Measurements from ENCODE around the gene TRMT112. TPM values are rescaled to one million over a fixed set of nuclear protein-coding genes. Genes with fewer than 3 reads are reported as not detected.

TRMT112 gene
- total RNA-seq, 2 donors from 2014 or later, result 171 to 203 TPM

GRCh38 chr11:64267207-64267945 is 50.0 kb downstream of the TRMT112 start:
- Mint-ChIP-seq H3K4me1 (ENCODE audit: low read depth in 2 of 2) (peaks cover 28 to 30% of the 10 kb centered on the region in 2 donors), H3K27ac (peak overlapping the region; percentile 99), H3K27me3 (no peaks in the 10 kb centered on the region), H3K4me3 (peak overlapping the region; percentile 100), H3K36me3 (no peaks in the 10 kb centered on the region), H3K9me3 (no peaks in the 10 kb centered on the region)
- no peak for DNase-seq (ENCODE audit: low spot score)
- ATAC-seq, result no peak

Other genes starting within 250 kb of the TRMT112 start
- gene MACROD1, start 151.4 kb downstream of the TRMT112 start, total RNA-seq, result 10 to 100 TPM in 1 of 2 donors, 1 to 10 TPM in 1; 3.0 to 12.7 TPM
- 100 to 1,000 TPM; 431 to 450 TPM for gene STIP1, start 131.4 kb downstream of the TRMT112 start, total RNA-seq
- 100 to 1,000 TPM; 249 to 276 TPM for gene FERMT3, start 110.8 kb downstream of the TRMT112 start, total RNA-seq
- 10 to 100 TPM; 30.5 to 35.7 TPM for gene TRPT1, start 91.4 kb downstream of the TRMT112 start, total RNA-seq
- 100 to 1,000 TPM in 1 of 2 donors, 10 to 100 TPM in 1; 83.6 to 120 TPM for gene NUDT22, start 91.3 kb downstream of the TRMT112 start, total RNA-seq
- 10 to 100 TPM; 31.2 to 33.0 TPM for gene DNAJC4, start 87.0 kb downstream of the TRMT112 start, total RNA-seq
- 10 to 100 TPM; 38.7 to 42.3 TPM for gene VEGFB, start 83.0 kb downstream of the TRMT112 start, total RNA-seq
- gene FKBP2, start 76.5 kb downstream of the TRMT112 start, total RNA-seq, result 10 to 100 TPM; 33.1 to 53.5 TPM
- gene PPP1R14B, start 70.6 kb downstream of the TRMT112 start, total RNA-seq, result 100 to 1,000 TPM; 130 to 236 TPM
- gene PLCB3, start 66.0 kb downstream of the TRMT112 start, total RNA-seq, result 10 to 100 TPM; 13.9 to 16.4 TPM
- 10 to 100 TPM; 29.5 to 46.9 TPM for gene BAD, start 32.9 kb downstream of the TRMT112 start, total RNA-seq
- gene GPR137, start 31.7 kb downstream of the TRMT112 start, total RNA-seq, result 10 to 100 TPM; 40.9 to 62.7 TPM
- gene KCNK4, start 26.3 kb downstream of the TRMT112 start, total RNA-seq, result not detected
- not detected for gene CATSPERZ, start 17.2 kb downstream of the TRMT112 start, total RNA-seq
- 100 to 1,000 TPM in 1 of 2 donors, 10 to 100 TPM in 1; 67.2 to 116 TPM for gene ESRRA, start 12.0 kb downstream of the TRMT112 start, total RNA-seq
- gene PRDX5, start 562 bp upstream of the TRMT112 start, total RNA-seq, result 100 to 1,000 TPM in 1 of 2 donors, 10 to 100 TPM in 1; 83.5 to 116 TPM
- gene CCDC88B, start 22.6 kb upstream of the TRMT112 start, total RNA-seq, result 100 to 1,000 TPM; 172 to 224 TPM
- 10 to 100 TPM; 20.7 to 29.5 TPM for gene RPS6KA4, start 41.6 kb upstream of the TRMT112 start, total RNA-seq
- not detected for gene SLC22A11, start 238.4 kb upstream of the TRMT112 start, total RNA-seq